ENCODE data around the gene ADAMTS9. TPM values are rescaled to one million over a fixed set of nuclear protein-coding genes. Genes with fewer than 3 reads are reported as not detected.

The ADAMTS9 gene
- total and polyA plus RNA-seq, 2 experiments from 2014 or later: 0.31 to 0.81 TPM

DNA sequence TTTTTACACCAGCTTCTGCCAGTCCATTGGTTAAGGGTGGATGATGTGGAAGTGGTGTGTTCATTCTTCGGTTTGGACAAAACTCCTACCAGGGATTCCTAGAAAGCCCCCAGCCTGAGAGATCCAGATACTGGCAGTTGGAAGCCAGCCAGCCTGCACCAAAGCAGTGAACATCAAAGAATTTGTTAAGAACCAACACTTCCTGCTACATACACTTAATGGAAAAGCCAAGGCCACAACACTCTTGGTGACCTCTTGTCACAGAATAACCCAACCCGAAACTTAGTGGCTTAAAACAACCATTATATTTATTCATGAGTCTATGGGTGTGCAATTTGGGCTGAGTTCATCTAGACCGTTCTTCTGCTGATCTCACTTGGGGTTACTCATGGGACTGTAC, 42.9 kb upstream of the ADAMTS9 start:
- Mint-ChIP-seq H3K4me3 (no peak overlapping the region), H3K27me3 (ENCODE audit: insufficient read depth, low read depth, poor library complexity) (peaks cover 3% of the 10 kb centered on the region)
- DNase-seq (ENCODE audit: low spot score): no peak

DNA sequence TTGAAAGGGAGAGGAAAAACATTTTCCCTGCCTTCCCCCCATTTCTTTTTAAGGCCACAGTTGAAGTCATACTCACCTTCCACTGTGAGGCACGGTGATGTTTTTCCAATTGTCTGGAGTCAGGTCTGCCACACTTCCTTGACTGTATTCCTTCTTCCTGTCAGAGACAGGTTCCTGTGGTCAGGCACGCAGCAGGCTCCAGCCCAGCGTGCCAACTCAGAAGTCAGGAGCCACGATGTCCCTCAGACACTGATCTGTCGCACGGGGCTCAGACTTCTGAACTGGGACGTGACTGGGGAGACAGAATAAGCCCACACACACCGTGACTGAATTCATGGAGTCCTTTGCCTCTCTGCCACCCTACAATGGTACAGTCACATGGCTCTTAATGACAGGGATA, 41.2 kb upstream of the ADAMTS9 start:
- Histone ChIP-seq H2AFZ (peak overlapping the region; percentile 18; the same call in 1 of the 2 replicates), H3F3A (replicated peaks; ENCODE audit: low read depth) (no peaks in the 10 kb centered on the region), H3K79me2 (replicated peaks; ENCODE audit: insufficient read depth) (no peaks in the 10 kb centered on the region), H3K4me1 (ENCODE audit: insufficient read depth) (peaks cover 16% of the 10 kb centered on the region), H3K27ac (ENCODE audit: low read depth) (no peak overlapping the region), H4K20me1 (replicated peaks; ENCODE audit: insufficient read depth) (no peaks in the 10 kb centered on the region), H3K36me3 (ENCODE audit: insufficient read depth) (no peaks in the 10 kb centered on the region), H3K4me2 (no peak overlapping the region), H3K9me2 (ENCODE audit: insufficient read depth) (no peaks in the 10 kb centered on the region; the same call in 1 of the 2 replicates), H3K4me3 (no peak overlapping the region), H3K27me3 (ENCODE audit: insufficient read depth) (no peaks in the 10 kb centered on the region)
- ATAC-seq (no peak), DNase-seq (ENCODE audit: low spot score) (no peak)
- Mint-ChIP-seq H3K36me3 (ENCODE audit: low read depth) (no peaks in the 10 kb centered on the region), H3K4me1 (peaks cover 22% of the 10 kb centered on the region), H3K27ac (no peak overlapping the region), H3K27me3 (ENCODE audit: insufficient read depth, low read depth, poor library complexity) (peaks cover 3% of the 10 kb centered on the region), H3K9me3 (no peaks in the 10 kb centered on the region), H3K4me3 (no peak overlapping the region)
- TF ChIP-seq JUNB (IDR thresholded peaks at IDR 0.05; ENCODE audit: unreplicated experiment) (no peak), EZH2phosphoT487 (IDR thresholded peaks at IDR 0.05; ENCODE audit: unreplicated experiment) (no peak), CREB1 (CRISPR knock-in tag; IDR thresholded peaks at IDR 0.05; ENCODE audit: low read depth) (no peak), EZH2 (IDR thresholded peaks at IDR 0.05; ENCODE audit: low read depth, unreplicated experiment) (no peak), STAT1 (IDR thresholded peaks at IDR 0.05; ENCODE audit: unreplicated experiment) (no peak)
- TF ChIP-seq, protein P1, sequence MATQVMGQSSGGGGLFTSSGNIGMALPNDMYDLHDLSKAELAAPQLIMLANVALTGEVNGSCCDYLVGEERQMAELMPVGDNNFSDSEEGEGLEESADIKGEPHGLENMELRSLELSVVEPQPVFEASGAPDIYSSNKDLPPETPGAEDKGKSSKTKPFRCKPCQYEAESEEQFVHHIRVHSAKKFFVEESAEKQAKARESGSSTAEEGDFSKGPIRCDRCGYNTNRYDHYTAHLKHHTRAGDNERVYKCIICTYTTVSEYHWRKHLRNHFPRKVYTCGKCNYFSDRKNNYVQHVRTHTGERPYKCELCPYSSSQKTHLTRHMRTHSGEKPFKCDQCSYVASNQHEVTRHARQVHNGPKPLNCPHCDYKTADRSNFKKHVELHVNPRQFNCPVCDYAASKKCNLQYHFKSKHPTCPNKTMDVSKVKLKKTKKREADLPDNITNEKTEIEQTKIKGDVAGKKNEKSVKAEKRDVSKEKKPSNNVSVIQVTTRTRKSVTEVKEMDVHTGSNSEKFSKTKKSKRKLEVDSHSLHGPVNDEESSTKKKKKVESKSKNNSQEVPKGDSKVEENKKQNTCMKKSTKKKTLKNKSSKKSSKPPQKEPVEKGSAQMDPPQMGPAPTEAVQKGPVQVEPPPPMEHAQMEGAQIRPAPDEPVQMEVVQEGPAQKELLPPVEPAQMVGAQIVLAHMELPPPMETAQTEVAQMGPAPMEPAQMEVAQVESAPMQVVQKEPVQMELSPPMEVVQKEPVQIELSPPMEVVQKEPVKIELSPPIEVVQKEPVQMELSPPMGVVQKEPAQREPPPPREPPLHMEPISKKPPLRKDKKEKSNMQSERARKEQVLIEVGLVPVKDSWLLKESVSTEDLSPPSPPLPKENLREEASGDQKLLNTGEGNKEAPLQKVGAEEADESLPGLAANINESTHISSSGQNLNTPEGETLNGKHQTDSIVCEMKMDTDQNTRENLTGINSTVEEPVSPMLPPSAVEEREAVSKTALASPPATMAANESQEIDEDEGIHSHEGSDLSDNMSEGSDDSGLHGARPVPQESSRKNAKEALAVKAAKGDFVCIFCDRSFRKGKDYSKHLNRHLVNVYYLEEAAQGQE (IDR thresholded peaks at IDR 0.05; ENCODE audit: unreplicated experiment): no peak
- TF ChIP-seq, protein P2, sequence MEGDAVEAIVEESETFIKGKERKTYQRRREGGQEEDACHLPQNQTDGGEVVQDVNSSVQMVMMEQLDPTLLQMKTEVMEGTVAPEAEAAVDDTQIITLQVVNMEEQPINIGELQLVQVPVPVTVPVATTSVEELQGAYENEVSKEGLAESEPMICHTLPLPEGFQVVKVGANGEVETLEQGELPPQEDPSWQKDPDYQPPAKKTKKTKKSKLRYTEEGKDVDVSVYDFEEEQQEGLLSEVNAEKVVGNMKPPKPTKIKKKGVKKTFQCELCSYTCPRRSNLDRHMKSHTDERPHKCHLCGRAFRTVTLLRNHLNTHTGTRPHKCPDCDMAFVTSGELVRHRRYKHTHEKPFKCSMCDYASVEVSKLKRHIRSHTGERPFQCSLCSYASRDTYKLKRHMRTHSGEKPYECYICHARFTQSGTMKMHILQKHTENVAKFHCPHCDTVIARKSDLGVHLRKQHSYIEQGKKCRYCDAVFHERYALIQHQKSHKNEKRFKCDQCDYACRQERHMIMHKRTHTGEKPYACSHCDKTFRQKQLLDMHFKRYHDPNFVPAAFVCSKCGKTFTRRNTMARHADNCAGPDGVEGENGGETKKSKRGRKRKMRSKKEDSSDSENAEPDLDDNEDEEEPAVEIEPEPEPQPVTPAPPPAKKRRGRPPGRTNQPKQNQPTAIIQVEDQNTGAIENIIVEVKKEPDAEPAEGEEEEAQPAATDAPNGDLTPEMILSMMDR (conservative IDR thresholded peaks at IDR 0.05; ENCODE audit: low read depth in 2 of 2): no peak
- TF ChIP-seq, protein P3, sequence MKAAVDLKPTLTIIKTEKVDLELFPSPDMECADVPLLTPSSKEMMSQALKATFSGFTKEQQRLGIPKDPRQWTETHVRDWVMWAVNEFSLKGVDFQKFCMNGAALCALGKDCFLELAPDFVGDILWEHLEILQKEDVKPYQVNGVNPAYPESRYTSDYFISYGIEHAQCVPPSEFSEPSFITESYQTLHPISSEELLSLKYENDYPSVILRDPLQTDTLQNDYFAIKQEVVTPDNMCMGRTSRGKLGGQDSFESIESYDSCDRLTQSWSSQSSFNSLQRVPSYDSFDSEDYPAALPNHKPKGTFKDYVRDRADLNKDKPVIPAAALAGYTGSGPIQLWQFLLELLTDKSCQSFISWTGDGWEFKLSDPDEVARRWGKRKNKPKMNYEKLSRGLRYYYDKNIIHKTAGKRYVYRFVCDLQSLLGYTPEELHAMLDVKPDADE (IDR thresholded peaks at IDR 0.05): no peak
- TF ChIP-seq, protein P4, sequence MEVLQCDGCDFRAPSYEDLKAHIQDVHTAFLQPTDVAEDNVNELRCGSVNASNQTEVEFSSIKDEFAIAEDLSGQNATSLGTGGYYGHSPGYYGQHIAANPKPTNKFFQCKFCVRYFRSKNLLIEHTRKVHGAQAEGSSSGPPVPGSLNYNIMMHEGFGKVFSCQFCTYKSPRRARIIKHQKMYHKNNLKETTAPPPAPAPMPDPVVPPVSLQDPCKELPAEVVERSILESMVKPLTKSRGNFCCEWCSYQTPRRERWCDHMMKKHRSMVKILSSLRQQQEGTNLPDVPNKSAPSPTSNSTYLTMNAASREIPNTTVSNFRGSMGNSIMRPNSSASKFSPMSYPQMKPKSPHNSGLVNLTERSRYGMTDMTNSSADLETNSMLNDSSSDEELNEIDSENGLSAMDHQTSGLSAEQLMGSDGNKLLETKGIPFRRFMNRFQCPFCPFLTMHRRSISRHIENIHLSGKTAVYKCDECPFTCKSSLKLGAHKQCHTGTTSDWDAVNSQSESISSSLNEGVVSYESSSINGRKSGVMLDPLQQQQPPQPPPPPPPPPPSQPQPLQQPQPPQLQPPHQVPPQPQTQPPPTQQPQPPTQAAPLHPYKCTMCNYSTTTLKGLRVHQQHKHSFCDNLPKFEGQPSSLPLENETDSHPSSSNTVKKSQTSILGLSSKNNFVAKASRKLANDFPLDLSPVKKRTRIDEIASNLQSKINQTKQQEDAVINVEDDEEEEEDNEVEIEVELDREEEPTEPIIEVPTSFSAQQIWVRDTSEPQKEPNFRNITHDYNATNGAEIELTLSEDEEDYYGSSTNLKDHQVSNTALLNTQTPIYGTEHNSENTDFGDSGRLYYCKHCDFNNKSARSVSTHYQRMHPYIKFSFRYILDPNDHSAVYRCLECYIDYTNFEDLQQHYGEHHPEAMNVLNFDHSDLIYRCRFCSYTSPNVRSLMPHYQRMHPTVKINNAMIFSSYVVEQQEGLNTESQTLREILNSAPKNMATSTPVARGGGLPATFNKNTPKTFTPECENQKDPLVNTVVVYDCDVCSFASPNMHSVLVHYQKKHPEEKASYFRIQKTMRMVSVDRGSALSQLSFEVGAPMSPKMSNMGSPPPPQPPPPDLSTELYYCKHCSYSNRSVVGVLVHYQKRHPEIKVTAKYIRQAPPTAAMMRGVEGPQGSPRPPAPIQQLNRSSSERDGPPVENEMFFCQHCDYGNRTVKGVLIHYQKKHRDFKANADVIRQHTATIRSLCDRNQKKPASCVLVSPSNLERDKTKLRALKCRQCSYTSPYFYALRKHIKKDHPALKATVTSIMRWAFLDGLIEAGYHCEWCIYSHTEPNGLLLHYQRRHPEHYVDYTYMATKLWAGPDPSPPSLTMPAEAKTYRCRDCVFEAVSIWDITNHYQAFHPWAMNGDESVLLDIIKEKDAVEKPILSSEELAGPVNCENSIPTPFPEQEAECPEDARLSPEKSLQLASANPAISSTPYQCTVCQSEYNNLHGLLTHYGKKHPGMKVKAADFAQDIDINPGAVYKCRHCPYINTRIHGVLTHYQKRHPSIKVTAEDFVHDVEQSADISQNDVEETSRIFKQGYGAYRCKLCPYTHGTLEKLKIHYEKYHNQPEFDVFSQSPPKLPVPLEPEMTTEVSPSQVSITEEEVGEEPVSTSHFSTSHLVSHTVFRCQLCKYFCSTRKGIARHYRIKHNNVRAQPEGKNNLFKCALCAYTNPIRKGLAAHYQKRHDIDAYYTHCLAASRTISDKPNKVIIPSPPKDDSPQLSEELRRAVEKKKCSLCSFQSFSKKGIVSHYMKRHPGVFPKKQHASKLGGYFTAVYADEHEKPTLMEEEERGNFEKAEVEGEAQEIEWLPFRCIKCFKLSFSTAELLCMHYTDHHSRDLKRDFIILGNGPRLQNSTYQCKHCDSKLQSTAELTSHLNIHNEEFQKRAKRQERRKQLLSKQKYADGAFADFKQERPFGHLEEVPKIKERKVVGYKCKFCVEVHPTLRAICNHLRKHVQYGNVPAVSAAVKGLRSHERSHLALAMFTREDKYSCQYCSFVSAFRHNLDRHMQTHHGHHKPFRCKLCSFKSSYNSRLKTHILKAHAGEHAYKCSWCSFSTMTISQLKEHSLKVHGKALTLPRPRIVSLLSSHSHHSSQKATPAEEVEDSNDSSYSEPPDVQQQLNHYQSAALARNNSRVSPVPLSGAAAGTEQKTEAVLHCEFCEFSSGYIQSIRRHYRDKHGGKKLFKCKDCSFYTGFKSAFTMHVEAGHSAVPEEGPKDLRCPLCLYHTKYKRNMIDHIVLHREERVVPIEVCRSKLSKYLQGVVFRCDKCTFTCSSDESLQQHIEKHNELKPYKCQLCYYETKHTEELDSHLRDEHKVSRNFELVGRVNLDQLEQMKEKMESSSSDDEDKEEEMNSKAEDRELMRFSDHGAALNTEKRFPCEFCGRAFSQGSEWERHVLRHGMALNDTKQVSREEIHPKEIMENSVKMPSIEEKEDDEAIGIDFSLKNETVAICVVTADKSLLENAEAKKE (CRISPR knock-in tag; IDR thresholded peaks at IDR 0.05): no peak

More for the DNA sequence above, 42.9 kb upstream of the ADAMTS9 start:
- no peak overlapping the region for H3K27ac Mint-ChIP-seq
- peaks cover 8% of the 10 kb centered on the region for H3K4me1 ChIP-seq (ENCODE audit: insufficient read depth)
- no peaks in the 10 kb centered on the region for H3K36me3 ChIP-seq (ENCODE audit: insufficient read depth)
- no peak overlapping the region for H2AFZ ChIP-seq
- H3K27me3 ChIP-seq (ENCODE audit: insufficient read depth): no peaks in the 10 kb centered on the region
- TF ChIP-seq ZNF114 (CRISPR knock-in tag; IDR thresholded peaks at IDR 0.05): no peak
- H3F3A ChIP-seq (replicated peaks; ENCODE audit: low read depth): no peaks in the 10 kb centered on the region
- no peaks in the 10 kb centered on the region for H4K20me1 ChIP-seq (replicated peaks; ENCODE audit: insufficient read depth)
- no peaks in the 10 kb centered on the region for H3K9me3 Mint-ChIP-seq
- peaks cover 10% of the 10 kb centered on the region for H3K4me1 Mint-ChIP-seq
- no peak overlapping the region for H3K4me3 ChIP-seq
- no peaks in the 10 kb centered on the region for H3K79me2 ChIP-seq (replicated peaks; ENCODE audit: insufficient read depth)
- no peak overlapping the region for H3K4me2 ChIP-seq
- ATAC-seq: no peak
- H3K36me3 Mint-ChIP-seq (ENCODE audit: low read depth): no peaks in the 10 kb centered on the region
- H3K27ac ChIP-seq (ENCODE audit: low read depth): no peak overlapping the region
- H3K9me2 ChIP-seq (ENCODE audit: insufficient read depth): no peaks in the 10 kb centered on the region
